ENCODE data around the gene HIPK4.
"Not testable (repeated sequence)": the region's sequence is repeated elsewhere in the genome, so short reads cannot be mapped to it uniquely, and the experiment has no call there.

Gene HIPK4

DNA sequence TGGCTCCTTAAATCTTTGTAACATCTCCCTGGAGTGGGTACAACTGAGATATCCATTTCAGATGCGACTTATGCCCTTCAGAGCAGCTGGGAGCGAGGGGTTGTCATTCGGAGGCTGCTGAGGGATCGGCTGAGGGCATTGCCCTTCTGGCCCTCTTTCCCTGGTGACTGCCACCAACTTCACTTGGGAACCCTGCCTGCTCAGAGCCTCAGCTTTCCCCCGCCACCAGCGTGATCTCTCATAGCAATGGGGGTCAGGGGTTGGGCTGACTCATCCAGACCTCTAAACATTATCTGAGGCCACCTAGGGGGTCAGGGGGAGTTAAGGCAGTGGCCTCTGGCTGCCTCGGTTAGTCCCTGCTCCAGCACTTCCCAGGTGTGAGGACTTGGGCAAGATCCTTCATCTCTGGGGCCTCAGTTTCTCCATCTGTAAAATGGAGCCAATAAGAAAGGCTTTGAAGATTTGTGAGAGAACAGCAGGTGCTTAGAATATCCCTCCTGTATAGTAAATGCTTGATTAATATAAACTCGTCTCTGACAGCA is 22.0 kb upstream of the HIPK4 start:
- Mint-ChIP-seq H3K4me3 (no peak overlapping the region), H3K9me3 (no peaks in the 10 kb centered on the region), H3K4me1 (peaks cover 11 to 14% of the 10 kb centered on the region in 2 donors), H3K27me3 (peaks cover 9 to 19% of the 10 kb centered on the region in 2 donors), H3K27ac (no peak overlapping the region), H3K36me3 (no peaks in the 10 kb centered on the region)
- ATAC-seq (replicated peaks) (no peak), DNase-seq (no peak)

DNA sequence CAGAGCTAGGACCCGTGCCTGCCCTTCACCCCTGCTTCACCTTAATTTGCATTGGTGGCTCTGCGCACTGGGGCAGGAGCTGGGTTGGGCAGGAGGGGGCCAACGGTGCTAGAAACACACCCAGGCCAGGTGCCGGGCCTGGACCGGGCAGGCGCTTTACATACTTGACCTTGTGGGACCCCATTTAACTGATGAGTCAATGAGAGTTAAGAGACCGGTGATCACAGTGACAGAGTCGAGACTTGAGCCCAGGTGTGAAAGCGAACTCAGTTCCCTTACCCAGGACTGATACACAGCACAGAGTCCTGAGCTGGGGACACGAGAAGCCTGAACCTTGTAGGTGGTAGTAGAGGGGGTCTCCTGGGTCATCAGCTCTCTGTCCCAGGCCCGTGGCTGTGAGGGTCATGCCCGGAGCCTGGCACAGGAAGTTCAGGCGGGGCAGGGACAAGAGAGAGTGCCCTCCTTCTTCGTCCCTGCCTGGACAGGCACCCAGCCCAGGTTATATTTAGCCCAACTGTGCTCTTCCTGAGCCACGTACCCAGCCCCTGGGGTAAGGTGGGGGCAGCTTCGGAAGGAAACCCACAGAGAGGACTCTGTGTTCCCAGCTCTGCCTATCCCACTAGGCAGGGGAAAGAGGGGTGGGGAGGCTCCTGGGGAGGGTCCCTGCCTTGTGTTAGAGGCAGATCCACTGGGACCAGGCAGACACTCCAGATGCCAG is 21.3 kb upstream of the HIPK4 start:
- no peaks in the 10 kb centered on the region for H3K9me3 Mint-ChIP-seq
- no peak overlapping the region for H3K4me3 Mint-ChIP-seq
- peaks cover 6 to 12% of the 10 kb centered on the region in 2 donors for H3K4me1 Mint-ChIP-seq
- H3K27ac Mint-ChIP-seq, result no peak overlapping the region
- peak in 1 of 2 donors; percentile 30 for ATAC-seq (replicated peaks)
- H3K36me3 Mint-ChIP-seq, result no peaks in the 10 kb centered on the region
- H3K27me3 Mint-ChIP-seq, result peaks cover 9 to 19% of the 10 kb centered on the region in 2 donors
- DNase-seq, result no peak

GRCh38 chr19:40410030-40410389 is 20.0 kb upstream of the HIPK4 start:
- Mint-ChIP-seq H3K4me3 (no peak overlapping the region), H3K27me3 (peaks cover 9 to 19% of the 10 kb centered on the region in 2 donors), H3K27ac (no peak overlapping the region), H3K4me1 (peaks cover 6 to 8% of the 10 kb centered on the region in 2 donors), H3K9me3 (no peaks in the 10 kb centered on the region), H3K36me3 (no peaks in the 10 kb centered on the region)
- DNase-seq, result no peak
- ATAC-seq (replicated peaks), result peak; percentile 19 to 33

DNA sequence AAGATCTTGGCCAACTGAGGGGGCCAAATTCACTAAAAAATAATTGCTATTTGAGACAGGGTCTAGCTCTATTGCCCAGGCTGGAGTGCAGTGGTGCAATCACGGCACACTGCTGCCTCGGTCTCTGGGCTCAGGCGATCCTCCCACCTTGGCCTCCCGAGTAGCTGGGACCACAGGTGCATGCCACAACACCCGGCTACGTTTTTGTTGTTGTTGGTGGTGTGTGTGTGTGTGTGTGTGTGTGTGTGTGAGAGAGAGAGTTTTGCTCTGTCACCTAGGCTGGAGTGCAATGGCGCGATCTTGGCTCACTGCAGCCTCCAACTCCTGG is 18.6 kb upstream of the HIPK4 start:
- H3K27me3 Mint-ChIP-seq, result peaks cover 7 to 16% of the 10 kb centered on the region in 2 donors
- H3K4me3 Mint-ChIP-seq; H3K9me3 Mint-ChIP-seq; ATAC-seq (replicated peaks); DNase-seq; H3K27ac Mint-ChIP-seq; H3K36me3 Mint-ChIP-seq: not testable (repeated sequence)
- H3K4me1 Mint-ChIP-seq, result peaks cover 9 to 12% of the 10 kb centered on the region in 2 donors

- DNase-seq (no peak), ATAC-seq (replicated peaks) (no peak)
- Mint-ChIP-seq H3K27ac (no peak overlapping the region), H3K36me3 (no peaks in the 10 kb centered on the region), H3K27me3 (peaks cover 4 to 10% of the 10 kb centered on the region in 2 donors), H3K9me3 (no peaks in the 10 kb centered on the region), H3K4me3 (no peak overlapping the region), H3K4me1 (peaks cover 11 to 18% of the 10 kb centered on the region in 2 donors)
Observed at GRCh38 chr19:40407714-40408597, 18.0 kb upstream of the HIPK4 start.

GRCh38 chr19:40403262-40403984 is 13.4 kb upstream of the HIPK4 start:
- ATAC-seq (replicated peaks) (peak; percentile 70 to 80), DNase-seq (peak; percentile 80)
- Mint-ChIP-seq H3K36me3 (peaks cover 0 to 4% of the 10 kb centered on the region in 2 donors), H3K4me3 (peak overlapping the region; percentile 85 to 91), H3K27ac (no peak overlapping the region), H3K27me3 (peaks cover 14 to 25% of the 10 kb centered on the region in 2 donors), H3K9me3 (no peaks in the 10 kb centered on the region), H3K4me1 (peaks cover 16 to 27% of the 10 kb centered on the region in 2 donors)

GRCh38 chr19:40400559-40400958 is 10.6 kb upstream of the HIPK4 start:
- ATAC-seq (replicated peaks), result no peak
- no peak overlapping the region for H3K4me3 Mint-ChIP-seq
- H3K36me3 Mint-ChIP-seq, result peaks cover 0 to 4% of the 10 kb centered on the region in 2 donors
- no peaks in the 10 kb centered on the region for H3K9me3 Mint-ChIP-seq
- peaks cover 13 to 26% of the 10 kb centered on the region in 2 donors for H3K4me1 Mint-ChIP-seq
- no peak overlapping the region for H3K27ac Mint-ChIP-seq
- H3K27me3 Mint-ChIP-seq, result peaks cover 14 to 40% of the 10 kb centered on the region in 2 donors
- DNase-seq, result no peak

DNA sequence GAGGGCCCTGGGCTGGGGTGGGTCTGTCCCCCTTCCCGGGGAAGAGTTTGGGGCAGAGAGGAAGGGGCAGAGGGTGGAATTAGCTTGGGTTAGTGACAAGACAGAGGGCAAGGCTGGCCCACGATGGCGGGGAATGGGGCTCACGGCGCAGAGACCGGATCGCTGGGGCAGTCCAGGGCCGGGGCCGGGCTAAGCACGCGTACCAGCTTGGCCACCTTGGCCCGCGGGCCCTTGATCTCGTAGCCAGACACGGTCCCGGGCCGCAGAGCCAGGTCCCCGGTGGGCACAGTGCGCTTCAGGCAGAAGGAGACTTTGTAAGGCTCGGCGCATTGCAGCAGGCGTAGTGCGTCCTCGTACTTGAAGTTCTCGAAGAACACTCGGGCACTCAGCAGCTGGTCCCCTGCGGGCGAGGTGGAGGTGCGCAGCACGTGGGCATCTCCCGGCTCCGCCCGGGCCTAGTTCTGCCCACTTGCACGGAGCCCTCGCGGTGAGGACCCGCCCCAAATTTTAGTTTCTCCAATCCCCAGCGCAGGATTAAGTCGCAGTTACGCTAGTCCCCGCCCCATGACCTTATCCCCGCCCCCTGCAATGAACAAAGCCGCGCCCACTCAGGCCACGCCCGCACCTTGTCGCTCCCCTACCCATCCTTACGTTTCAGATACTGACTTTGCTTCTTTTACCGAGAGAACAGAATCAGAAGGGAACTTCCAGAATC is 8.6 kb upstream of the HIPK4 start:
- Mint-ChIP-seq H3K9me3 (no peaks in the 10 kb centered on the region), H3K27ac (no peak overlapping the region), H3K36me3 (peaks cover 0 to 4% of the 10 kb centered on the region in 2 donors), H3K27me3 (peaks cover 14 to 40% of the 10 kb centered on the region in 2 donors), H3K4me1 (peaks cover 11 to 20% of the 10 kb centered on the region in 2 donors), H3K4me3 (peak overlapping the region in 1 of 2 donors; percentile 9)
- ATAC-seq (replicated peaks) (peak; percentile 67 to 79), DNase-seq (peak; percentile 47)

GRCh38 chr19:40397568-40397906 is 7.6 kb upstream of the HIPK4 start:
- H3K27ac Mint-ChIP-seq, result no peak overlapping the region
- H3K9me3 Mint-ChIP-seq, result no peaks in the 10 kb centered on the region
- ATAC-seq (replicated peaks) (no peak), DNase-seq (no peak)
- no peak overlapping the region for H3K4me3 Mint-ChIP-seq
- peaks cover 0 to 4% of the 10 kb centered on the region in 2 donors for H3K36me3 Mint-ChIP-seq
- peaks cover 14 to 40% of the 10 kb centered on the region in 2 donors for H3K27me3 Mint-ChIP-seq
- peaks cover 8 to 14% of the 10 kb centered on the region in 2 donors for H3K4me1 Mint-ChIP-seq

GRCh38 chr19:40396886-40397567 is 7.0 kb upstream of the HIPK4 start:
- Mint-ChIP-seq H3K27me3 (peaks cover 14 to 40% of the 10 kb centered on the region in 2 donors), H3K27ac (no peak overlapping the region), H3K4me1 (peaks cover 8 to 14% of the 10 kb centered on the region in 2 donors), H3K36me3 (peaks cover 0 to 4% of the 10 kb centered on the region in 2 donors), H3K9me3 (no peaks in the 10 kb centered on the region), H3K4me3 (no peak overlapping the region)
- DNase-seq (no peak), ATAC-seq (replicated peaks) (no peak)

DNA sequence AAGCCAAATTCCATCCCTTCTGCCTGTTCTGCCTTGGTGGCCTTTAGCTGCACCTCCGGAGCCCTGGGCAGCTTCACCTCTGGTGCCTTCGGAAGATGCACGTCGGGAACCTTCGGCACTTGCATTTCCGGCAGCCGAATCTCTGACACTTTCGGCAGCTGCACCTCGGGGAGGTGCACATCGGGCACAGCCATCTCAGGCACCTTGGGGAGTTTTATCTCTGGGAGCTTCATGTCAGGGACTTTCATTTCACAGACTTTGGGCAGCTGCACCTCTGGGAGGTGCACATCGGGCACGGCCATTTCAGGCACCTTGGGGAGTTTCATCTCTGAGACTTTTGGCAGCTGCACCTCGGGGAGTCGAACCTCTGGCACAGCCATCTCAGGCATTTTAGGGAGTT is 6.0 kb upstream of the HIPK4 start:
- ATAC-seq (replicated peaks) (no peak), DNase-seq (no peak)
- Mint-ChIP-seq H3K27ac (no peak overlapping the region), H3K36me3 (peaks cover 0 to 2% of the 10 kb centered on the region in 2 donors), H3K27me3 (peaks cover 13 to 34% of the 10 kb centered on the region in 2 donors), H3K4me3 (no peak overlapping the region), H3K4me1 (peaks cover 8 to 14% of the 10 kb centered on the region in 2 donors), H3K9me3 (no peaks in the 10 kb centered on the region)

DNA sequence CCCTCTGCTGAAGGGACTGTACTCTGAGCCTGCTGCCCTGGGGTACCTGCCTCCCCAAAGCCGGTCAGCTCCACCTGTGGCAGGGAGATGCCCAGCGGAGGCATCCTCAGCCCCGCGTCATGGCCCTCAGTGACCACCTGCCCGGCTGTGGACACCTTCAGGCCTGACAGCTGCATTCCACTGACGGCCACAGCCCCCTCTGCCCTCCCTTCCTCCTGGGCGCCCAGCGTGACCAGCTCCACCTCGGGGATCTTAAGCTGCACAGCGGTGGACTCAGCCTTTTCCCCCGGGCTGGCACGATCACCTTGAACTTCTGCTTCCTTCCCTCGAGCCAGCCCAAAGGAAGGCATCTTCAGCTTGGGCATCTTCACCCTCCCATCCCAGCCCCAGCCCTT is 4.8 kb upstream of the HIPK4 start:
- Mint-ChIP-seq H3K9me3 (no peaks in the 10 kb centered on the region), H3K4me3 (no peak overlapping the region), H3K36me3 (peaks cover 0 to 2% of the 10 kb centered on the region in 2 donors), H3K27me3 (peaks cover 12 to 35% of the 10 kb centered on the region in 2 donors), H3K27ac (no peak overlapping the region), H3K4me1 (peaks cover 8 to 14% of the 10 kb centered on the region in 2 donors)
- ATAC-seq (replicated peaks) (no peak), DNase-seq (no peak)

Measured in stimulated activated naive B cell treated with anti-CD40 and anti-IgM and Interleukin-4, amounts not matched to agents 10 μg/mL and 1 μg/mL and 100 μg/mL, for 72 hours (primary cell).